Transverse colon (tissue), 4 donors: ENCODE data around the gene BMPER. TPM values are rescaled to one million over a fixed set of nuclear protein-coding genes. Genes with fewer than 3 reads are reported as not detected.

Experiments used
- DNase-seq: peaks from one replicate; pipeline ENCODE4 v3.0.0-alpha.2; 2019
- H3K27ac ChIP-seq, 4 donors: fragments of 200-600 bp; sonication (generic); 2 replicates each; pipeline ENCODE4 v1.5.1; 2016 to 2018; ENCODE audit warnings: inconsistent platforms in 4 of 4
- H3K27me3 ChIP-seq: fragments of 200-600 bp; sonication (generic); 2 replicates; pipeline ENCODE4 v1.5.1; 2017; ENCODE audit warnings: inconsistent platforms
- H3K36me3 ChIP-seq, 4 donors: fragments of 200-600 bp; sonication (generic); 2 replicates each; pipeline ENCODE4 v1.5.1; 2017 to 2019; ENCODE audit warnings: inconsistent platforms in 4 of 4
- H3K4me1 ChIP-seq, 4 donors: fragments of 200-600 bp; sonication (generic); 2 replicates each; pipeline ENCODE4 v1.5.1; 2017 to 2020; ENCODE audit warnings: inconsistent platforms in 4 of 4
- H3K4me3 ChIP-seq, 4 donors: fragments of 200-600 bp; sonication (generic); 1 replicate in 1 of 4; 2 replicates in 3 of 4; pipeline versions ENCODE4 v1.5.1 to v1.6.1; 2017 to 2019; ENCODE audit warnings: inconsistent platforms in 4 of 4
- H3K9me3 ChIP-seq, 2 donors: fragments of 200-600 bp; sonication (generic); 2 replicates each; pipeline ENCODE4 v1.5.1; 2017 to 2019; ENCODE audit warnings: inconsistent platforms in 2 of 2
- EP300 ChIP-seq: sonication (generic); formaldehyde crosslinking; IDR thresholded peaks from one replicate; pipeline ENCODE4 v1.6.1; 2017; ENCODE audit warnings: antibody characterized with exemption, low read depth
- POLR2A ChIP-seq: fragments of 450-650 bp; IDR thresholded peaks from one replicate; pipeline ENCODE4 v1.6.1; 2016; ENCODE audit warnings: antibody characterized with exemption, mild to moderate bottlenecking, moderate library complexity
- POLR2AphosphoS5 ChIP-seq, 3 donors: sonication (generic); formaldehyde crosslinking; IDR thresholded peaks; one replicate each; pipeline ENCODE4 v1.6.1; 2016; ENCODE audit warnings: antibody characterized with exemption in 3 of 3
- WGBS, 2 donors: methylation state at CpG; one replicate each; pipeline ENCODE4 v1.1.5; 2018; ENCODE audit warnings: low coverage in 1 of 2; 5-methylcytosine and 5-hydroxymethylcytosine counted together
- in situ Hi-C, 4 donors: fragments of 200-750 bp; cut with MboI; loops; one replicate each; pipeline versions ENCODE4 v1.15.0 to v1.15.1; 2017; ENCODE audit warnings: low sequenced_read_pairs in 3 of 4, low pct_ligation_motif_present in 1 of 4, low pct_unique_long_range_greater_than_20kb in 1 of 4
- intact Hi-C: fragments of 100-400 bp; cut with DNase I; formaldehyde crosslinking; loops from one replicate; pipeline ENCODE4 v1.15.1; 2023; ENCODE audit warnings: low total_unique reads
- total RNA-seq, 4 donors: library from RNA; depleted of rRNA; stranded (reverse); fragments of >200 nt; gene quantifications; one replicate each; pipeline ENCODE4 v1.1.0, GENCODE V29; 2016
- TF ChIP-seq, protein P1 (sequence below), 5 experiments: fragments of 200-600 bp in 3 of 5; fragments of 450-650 bp in 2 of 5; sonication (generic) in 3 of 5; IDR thresholded peaks; 1 replicate in 2 of 5; 2 replicates in 3 of 5; pipeline ENCODE4 v1.5.1; 2016 to 2017; ENCODE audit warnings: antibody characterized with exemption in 5 of 5, inconsistent platforms in 3 of 5, mild to moderate bottlenecking in 2 of 5, moderate library complexity in 1 of 5

Gene BMPER
- total RNA-seq, 4 donors from 2014 or later: 1.00 to 2.5 (median 1.8) TPM

GRCh38 chr7:34081935-34082334 is 176.6 kb downstream of the BMPER start:
- H3K27ac ChIP-seq: no peak overlapping the region
- TF ChIP-seq POLR2A: no peak
- no peak for TF ChIP-seq EP300
- TF ChIP-seq, protein P1, sequence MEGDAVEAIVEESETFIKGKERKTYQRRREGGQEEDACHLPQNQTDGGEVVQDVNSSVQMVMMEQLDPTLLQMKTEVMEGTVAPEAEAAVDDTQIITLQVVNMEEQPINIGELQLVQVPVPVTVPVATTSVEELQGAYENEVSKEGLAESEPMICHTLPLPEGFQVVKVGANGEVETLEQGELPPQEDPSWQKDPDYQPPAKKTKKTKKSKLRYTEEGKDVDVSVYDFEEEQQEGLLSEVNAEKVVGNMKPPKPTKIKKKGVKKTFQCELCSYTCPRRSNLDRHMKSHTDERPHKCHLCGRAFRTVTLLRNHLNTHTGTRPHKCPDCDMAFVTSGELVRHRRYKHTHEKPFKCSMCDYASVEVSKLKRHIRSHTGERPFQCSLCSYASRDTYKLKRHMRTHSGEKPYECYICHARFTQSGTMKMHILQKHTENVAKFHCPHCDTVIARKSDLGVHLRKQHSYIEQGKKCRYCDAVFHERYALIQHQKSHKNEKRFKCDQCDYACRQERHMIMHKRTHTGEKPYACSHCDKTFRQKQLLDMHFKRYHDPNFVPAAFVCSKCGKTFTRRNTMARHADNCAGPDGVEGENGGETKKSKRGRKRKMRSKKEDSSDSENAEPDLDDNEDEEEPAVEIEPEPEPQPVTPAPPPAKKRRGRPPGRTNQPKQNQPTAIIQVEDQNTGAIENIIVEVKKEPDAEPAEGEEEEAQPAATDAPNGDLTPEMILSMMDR (IDR thresholded peaks at IDR 0.05): no peak
- TF ChIP-seq POLR2AphosphoS5 (IDR thresholded peaks at IDR 0.05): no peak
- no peaks in the 10 kb centered on the region for H3K27me3 ChIP-seq
- 94 to 100% methylated on average over 1 of the region's 1 CpG for WGBS, 2 donors
- H3K4me3 ChIP-seq: no peak overlapping the region
- H3K9me3 ChIP-seq: no peaks in the 10 kb centered on the region
- intact Hi-C loops (no loop called here), in situ Hi-C loops (loop anchor here in 1 of 4 donors (25.0 kb wide), 1 partner anchor 105 kb away; no protein-coding TSS in a partner anchor)
- no peak for DNase-seq
- no peaks in the 10 kb centered on the region for H3K4me1 ChIP-seq
- no peaks in the 10 kb centered on the region for H3K36me3 ChIP-seq

DNA sequence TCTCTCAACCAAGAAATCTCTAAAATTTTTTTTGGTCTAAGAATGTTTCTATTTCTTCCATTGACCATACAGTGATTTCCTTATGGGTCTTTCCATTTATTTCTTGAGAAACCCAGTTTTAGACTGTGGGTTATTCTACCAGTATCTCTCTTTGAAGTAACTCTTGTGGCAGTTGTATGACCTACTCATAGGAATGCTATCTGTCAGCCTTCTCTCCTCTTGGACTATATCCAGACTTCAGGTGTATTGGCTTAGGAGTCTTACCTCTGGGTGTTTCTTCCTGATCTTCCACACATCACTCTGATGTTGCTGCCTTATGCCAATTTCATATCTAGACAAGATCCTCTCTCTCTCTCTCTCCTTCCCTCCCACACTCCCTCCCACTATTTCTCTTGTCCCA is 178.1 kb downstream of the BMPER start:
- Histone ChIP-seq H3K36me3 (no peaks in the 10 kb centered on the region), H3K9me3 (no peaks in the 10 kb centered on the region), H3K4me1 (no peaks in the 10 kb centered on the region), H3K27ac (no peak overlapping the region), H3K27me3 (no peaks in the 10 kb centered on the region), H3K4me3 (no peak overlapping the region)
- DNase-seq: no peak
- intact Hi-C loops (no loop called here), in situ Hi-C loops (loop anchor here in 1 of 4 donors (25.0 kb wide), 1 partner anchor 104 kb away; no protein-coding TSS in a partner anchor)
- TF ChIP-seq POLR2A: no peak
- no peak for TF ChIP-seq POLR2AphosphoS5 (IDR thresholded peaks at IDR 0.05)
- TF ChIP-seq EP300: no peak
- TF ChIP-seq, protein P1 (IDR thresholded peaks at IDR 0.05): no peak

DNA sequence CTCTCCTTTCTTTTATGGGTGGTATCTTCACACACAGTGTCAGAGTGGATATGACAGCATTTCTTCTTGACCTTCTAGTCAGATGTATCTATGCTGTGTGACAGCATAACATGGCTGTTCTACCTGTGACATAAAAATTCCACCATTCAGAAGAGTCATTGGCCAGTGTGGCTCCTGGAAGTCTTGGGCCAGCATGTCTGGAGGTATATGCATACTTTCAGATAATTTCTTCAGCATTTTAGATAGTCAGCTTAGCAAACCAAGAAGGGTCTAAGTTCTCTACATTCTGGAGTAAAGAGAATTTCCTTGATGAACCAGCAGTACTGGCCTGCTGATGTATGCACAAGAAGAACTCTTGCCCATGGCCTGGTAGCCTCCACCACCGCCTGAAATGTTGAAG is 179.3 kb downstream of the BMPER start:
- H3K4me3 ChIP-seq: no peak overlapping the region
- 100% methylated on average over 1 of the region's 1 CpG; no CpG with 5 or more reads in 1 of the 2 donors for WGBS, 2 donors
- H3K36me3 ChIP-seq: no peaks in the 10 kb centered on the region
- no peaks in the 10 kb centered on the region for H3K4me1 ChIP-seq
- intact Hi-C loops (no loop called here), in situ Hi-C loops (loop anchor here in 1 of 4 donors (25.0 kb wide), 1 partner anchor 103 kb away; no protein-coding TSS in a partner anchor)
- no peak overlapping the region for H3K27ac ChIP-seq
- no peaks in the 10 kb centered on the region for H3K9me3 ChIP-seq
- no peak for DNase-seq
- H3K27me3 ChIP-seq: no peaks in the 10 kb centered on the region
- TF ChIP-seq EP300: no peak

- no peaks in the 10 kb centered on the region for H3K4me1 ChIP-seq
- no peaks in the 10 kb centered on the region for H3K36me3 ChIP-seq
- 84% methylated on average over 5 of the region's 5 CpGs; no CpG with 5 or more reads in 1 of the 2 donors for WGBS, 2 donors
- in situ Hi-C loops: loop anchor here in 1 of 4 donors (25.0 kb wide), 1 partner anchor 101 kb away; no protein-coding TSS in a partner anchor
- H3K4me3 ChIP-seq: no peak overlapping the region
- H3K27ac ChIP-seq: no peak overlapping the region
- DNase-seq: no peak
- no peaks in the 10 kb centered on the region for H3K27me3 ChIP-seq
- TF ChIP-seq POLR2AphosphoS5 (IDR thresholded peaks at IDR 0.05) (no peak), POLR2A (no peak), EP300 (no peak)
- TF ChIP-seq, protein P1 (IDR thresholded peaks at IDR 0.05): no peak
- H3K9me3 ChIP-seq: no peaks in the 10 kb centered on the region
- intact Hi-C loops: no loop called here
Measured at GRCh38 chr7:34086064-34086463, 180.7 kb downstream of the BMPER start.

DNA sequence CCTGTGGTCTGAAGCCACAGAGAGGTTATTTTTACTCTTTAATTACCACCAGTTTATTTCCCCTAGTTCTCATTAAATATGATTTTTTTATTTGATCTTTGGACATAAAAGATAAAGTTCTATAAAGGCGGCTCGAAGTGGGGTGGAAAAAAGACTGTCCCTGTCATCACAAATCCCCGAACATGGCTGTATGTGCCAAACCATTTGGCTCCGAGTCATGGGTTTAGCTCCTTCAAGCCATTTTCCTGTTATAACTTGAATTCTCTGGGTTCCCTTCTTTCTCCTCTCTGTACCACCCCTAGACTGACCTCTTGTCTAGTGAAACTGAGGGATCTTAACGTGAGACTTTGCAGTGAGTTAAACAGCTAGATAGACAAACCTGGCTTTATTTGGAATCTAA is 181.6 kb downstream of the BMPER start:
- H3K4me3 ChIP-seq: no peak overlapping the region
- intact Hi-C loops: no loop called here
- H3K4me1 ChIP-seq: no peaks in the 10 kb centered on the region
- no peak for DNase-seq
- TF ChIP-seq POLR2AphosphoS5 (IDR thresholded peaks at IDR 0.05) (no peak), POLR2A (no peak), EP300 (no peak)
- TF ChIP-seq, protein P1 (IDR thresholded peaks at IDR 0.05): no peak
- H3K9me3 ChIP-seq: no peaks in the 10 kb centered on the region
- in situ Hi-C loops: loop anchor here in 1 of 4 donors (25.0 kb wide), 1 partner anchor 100 kb away; no protein-coding TSS in a partner anchor
- WGBS, 2 donors: 80% methylated on average over 5 of the region's 5 CpGs
- H3K27ac ChIP-seq: no peak overlapping the region
- no peaks in the 10 kb centered on the region for H3K36me3 ChIP-seq
- H3K27me3 ChIP-seq: no peaks in the 10 kb centered on the region
